Measurements from ENCODE around the gene FA2H. TPM values are rescaled to one million over a fixed set of nuclear protein-coding genes. Genes with fewer than 3 reads are reported as not detected.
A peak's percentile ranks its signal among the peaks of the same experiment; 100 is the strongest.

Gene FA2H
- total RNA-seq, 2 experiments from 2014 or later: not detected

DNA sequence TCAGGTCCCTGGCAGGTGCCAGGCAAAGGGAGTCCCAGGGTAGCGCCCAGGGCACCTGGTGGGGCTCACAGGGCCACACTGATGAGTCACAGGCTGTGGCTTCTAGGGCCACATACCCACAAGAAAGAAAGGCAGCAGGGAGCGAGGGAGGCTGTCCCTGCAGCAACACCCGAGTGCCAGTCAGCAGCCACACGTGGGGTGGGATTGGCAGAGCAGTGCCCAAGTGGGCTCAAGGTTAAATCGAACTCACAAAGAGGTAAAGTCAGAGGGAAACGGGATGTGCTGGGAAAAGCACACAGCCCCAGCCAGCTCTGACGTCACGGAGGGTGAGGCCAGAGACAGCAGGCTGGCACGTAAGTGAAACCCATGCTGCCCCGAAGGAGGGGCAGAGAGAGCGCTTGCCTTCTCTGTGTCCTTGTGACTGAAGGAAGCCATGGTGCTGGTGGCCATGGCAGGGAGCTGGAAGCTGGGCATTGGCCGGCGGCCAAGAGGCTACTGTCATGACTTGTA lies 33.8 kb downstream of the FA2H start:
- Mint-ChIP-seq H3K4me1 (ENCODE audit: low read depth) (no peaks in the 10 kb centered on the region), H3K27me3 (no peaks in the 10 kb centered on the region), H3K9me3 (no peaks in the 10 kb centered on the region), H3K36me3 (ENCODE audit: low read depth) (no peaks in the 10 kb centered on the region), H3K4me3 (no peak overlapping the region), H3K27ac (no peak overlapping the region)
- TF ChIP-seq, protein P1, sequence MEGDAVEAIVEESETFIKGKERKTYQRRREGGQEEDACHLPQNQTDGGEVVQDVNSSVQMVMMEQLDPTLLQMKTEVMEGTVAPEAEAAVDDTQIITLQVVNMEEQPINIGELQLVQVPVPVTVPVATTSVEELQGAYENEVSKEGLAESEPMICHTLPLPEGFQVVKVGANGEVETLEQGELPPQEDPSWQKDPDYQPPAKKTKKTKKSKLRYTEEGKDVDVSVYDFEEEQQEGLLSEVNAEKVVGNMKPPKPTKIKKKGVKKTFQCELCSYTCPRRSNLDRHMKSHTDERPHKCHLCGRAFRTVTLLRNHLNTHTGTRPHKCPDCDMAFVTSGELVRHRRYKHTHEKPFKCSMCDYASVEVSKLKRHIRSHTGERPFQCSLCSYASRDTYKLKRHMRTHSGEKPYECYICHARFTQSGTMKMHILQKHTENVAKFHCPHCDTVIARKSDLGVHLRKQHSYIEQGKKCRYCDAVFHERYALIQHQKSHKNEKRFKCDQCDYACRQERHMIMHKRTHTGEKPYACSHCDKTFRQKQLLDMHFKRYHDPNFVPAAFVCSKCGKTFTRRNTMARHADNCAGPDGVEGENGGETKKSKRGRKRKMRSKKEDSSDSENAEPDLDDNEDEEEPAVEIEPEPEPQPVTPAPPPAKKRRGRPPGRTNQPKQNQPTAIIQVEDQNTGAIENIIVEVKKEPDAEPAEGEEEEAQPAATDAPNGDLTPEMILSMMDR (IDR thresholded peaks at IDR 0.05): no peak
- intact Hi-C loops (cut with micrococcal nuclease): no loop called here
- POLR2A ChIA-PET: no interaction called here
- CTCF ChIA-PET: interaction anchor here (1.0 kb wide), 1 partner anchor 122 kb away, joined by 3 read pairs; no protein-coding TSS in a partner anchor
- peak; percentile 8 for DNase-seq
- ATAC-seq: no peak

DNA sequence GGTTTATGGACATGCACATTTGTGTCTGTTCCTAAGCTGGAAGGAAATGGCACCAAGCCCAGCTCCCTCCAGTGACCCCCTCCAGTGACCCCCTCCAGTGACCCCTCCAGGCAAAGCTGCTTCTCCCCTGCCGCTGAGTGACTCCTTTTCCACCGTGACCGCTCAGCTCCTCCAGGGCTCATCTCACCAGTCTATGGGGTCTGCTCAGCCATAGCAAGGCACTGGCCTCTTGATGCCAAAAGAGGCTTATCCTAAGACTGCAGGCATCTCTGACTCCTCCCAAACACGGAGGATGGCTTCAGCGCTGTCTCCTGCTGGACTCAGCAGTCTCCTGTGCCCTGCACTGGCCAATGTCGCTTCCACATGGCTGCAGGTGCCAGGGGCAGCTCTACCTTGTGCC lies 35.3 kb downstream of the FA2H start:
- intact Hi-C loops (cut with micrococcal nuclease): no loop called here
- H3K4me3 Mint-ChIP-seq: no peak overlapping the region
- CTCF ChIA-PET: interaction anchor here (3.9 kb wide), 1 partner anchor 12 kb away, joined by 21 read pairs; no protein-coding TSS in a partner anchor
- no peak overlapping the region for H3K27ac Mint-ChIP-seq
- POLR2A ChIA-PET: no interaction called here
- H3K4me1 Mint-ChIP-seq (ENCODE audit: low read depth): no peaks in the 10 kb centered on the region
- TF ChIP-seq, protein P1 (IDR thresholded peaks at IDR 0.05): no peak
- no peaks in the 10 kb centered on the region for H3K27me3 Mint-ChIP-seq
- no peaks in the 10 kb centered on the region for H3K9me3 Mint-ChIP-seq
- DNase-seq (no peak), ATAC-seq (no peak)
- H3K36me3 Mint-ChIP-seq (ENCODE audit: low read depth): no peaks in the 10 kb centered on the region

DNA sequence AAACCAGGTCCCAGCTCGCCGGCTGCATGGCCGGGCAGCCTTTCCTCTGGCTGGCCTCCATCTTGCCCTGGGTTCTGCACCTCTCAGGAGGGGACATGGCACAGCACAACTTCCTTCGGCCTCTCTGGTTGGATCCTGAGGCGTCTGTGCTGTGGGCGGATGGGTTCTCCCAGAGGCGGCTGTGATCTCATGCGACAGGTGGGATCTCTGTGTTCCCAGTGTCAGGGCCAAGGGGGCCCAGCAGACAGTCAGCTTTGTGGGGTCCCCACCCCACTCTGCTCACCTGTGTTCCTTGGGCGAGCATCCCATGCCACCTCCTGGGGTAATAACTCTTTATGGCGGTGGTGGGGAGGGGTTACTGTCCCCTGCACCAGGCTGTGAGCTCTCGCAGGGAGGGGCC lies 35.8 kb downstream of the FA2H start:
- ChIA-PET CTCF (interaction anchor here (3.9 kb wide), 1 partner anchor 12 kb away, joined by 21 read pairs; no protein-coding TSS in a partner anchor), POLR2A (interaction anchor here (0.8 kb wide), 1 partner anchor 36 kb away, joined by 3 read pairs; the partner anchor contains the start of gene FA2H)
- ATAC-seq: no peak

DNA sequence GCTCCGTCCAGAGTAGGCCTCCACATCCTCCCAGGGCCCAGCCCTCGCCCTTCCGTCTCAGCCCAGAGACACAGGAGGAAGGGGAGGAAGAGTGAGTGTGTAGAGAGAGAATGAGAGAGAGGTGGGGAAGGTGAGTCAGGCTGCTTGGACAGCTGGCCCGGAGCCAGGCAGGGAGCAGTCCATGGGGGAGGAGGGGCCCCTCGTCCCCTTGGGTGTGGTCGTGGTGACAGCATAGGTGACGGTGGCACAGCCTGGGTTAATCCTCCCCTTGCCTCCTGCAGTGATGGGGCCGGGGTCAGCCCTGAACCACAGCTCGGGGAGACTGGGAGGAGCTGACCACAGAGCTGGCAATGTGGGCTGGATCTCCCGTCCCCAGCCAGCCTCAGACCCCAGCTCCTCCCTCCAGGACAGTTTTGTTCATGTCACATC lies 36.5 kb downstream of the FA2H start:
- TF ChIP-seq, protein P1 (IDR thresholded peaks at IDR 0.05): no peak
- no peak for ATAC-seq
- Mint-ChIP-seq H3K36me3 (ENCODE audit: low read depth) (no peaks in the 10 kb centered on the region), H3K4me1 (ENCODE audit: low read depth) (no peaks in the 10 kb centered on the region), H3K27me3 (no peaks in the 10 kb centered on the region), H3K4me3 (no peak overlapping the region), H3K9me3 (no peaks in the 10 kb centered on the region), H3K27ac (no peak overlapping the region)
- no peak for DNase-seq
- intact Hi-C loops (cut with micrococcal nuclease): no loop called here
- ChIA-PET CTCF (interaction anchor here (3.9 kb wide), 1 partner anchor 11 kb away, joined by 21 read pairs; no protein-coding TSS in a partner anchor), POLR2A (interaction anchor here (0.8 kb wide), 1 partner anchor 37 kb away, joined by 3 read pairs; the partner anchor contains the start of gene FA2H)

More for the DNA sequence above, 35.8 kb downstream of the FA2H start:
- H3K36me3 Mint-ChIP-seq (ENCODE audit: low read depth): no peaks in the 10 kb centered on the region
- H3K4me1 Mint-ChIP-seq (ENCODE audit: low read depth): no peaks in the 10 kb centered on the region
- no peak overlapping the region for H3K4me3 Mint-ChIP-seq
- intact Hi-C loops (cut with micrococcal nuclease): no loop called here
- TF ChIP-seq, protein P1 (IDR thresholded peaks at IDR 0.05): no peak
- no peak for DNase-seq
- no peaks in the 10 kb centered on the region for H3K27me3 Mint-ChIP-seq
- H3K9me3 Mint-ChIP-seq: no peaks in the 10 kb centered on the region
- no peak overlapping the region for H3K27ac Mint-ChIP-seq

DNA sequence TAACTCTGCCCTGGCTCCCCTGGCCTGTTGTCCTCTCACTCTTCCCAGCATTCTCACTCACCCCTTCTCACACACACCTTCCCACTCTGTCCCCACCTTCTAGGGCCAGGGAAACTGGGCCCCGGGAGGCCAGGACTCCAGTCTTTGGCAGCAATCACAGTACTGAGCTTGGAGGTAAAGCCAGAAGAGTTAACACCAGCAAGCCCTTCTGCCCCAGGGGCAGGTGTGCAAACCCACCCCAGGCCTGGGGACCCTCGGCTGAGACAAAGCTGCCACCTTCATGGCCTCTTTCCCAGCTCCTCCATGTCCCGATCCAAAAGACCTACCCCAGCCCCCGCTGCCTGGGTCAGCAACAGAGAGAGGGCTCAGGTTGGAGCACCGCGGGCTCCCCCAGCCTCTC lies 37.1 kb downstream of the FA2H start:
- no peak overlapping the region for H3K27ac Mint-ChIP-seq
- no peaks in the 10 kb centered on the region for H3K27me3 Mint-ChIP-seq
- intact Hi-C loops (cut with micrococcal nuclease): no loop called here
- no peaks in the 10 kb centered on the region for H3K4me1 Mint-ChIP-seq (ENCODE audit: low read depth)
- CTCF ChIA-PET: interaction anchor here (3.9 kb wide), 1 partner anchor 10 kb away, joined by 21 read pairs; no protein-coding TSS in a partner anchor
- no peak for DNase-seq
- no peaks in the 10 kb centered on the region for H3K9me3 Mint-ChIP-seq
- TF ChIP-seq, protein P1 (IDR thresholded peaks at IDR 0.05): no peak
- no peak overlapping the region for H3K4me3 Mint-ChIP-seq
- no peaks in the 10 kb centered on the region for H3K36me3 Mint-ChIP-seq (ENCODE audit: low read depth)
- POLR2A ChIA-PET: no interaction called here
- no peak for ATAC-seq

Data from activated CD8-positive, alpha-beta T cell treated with anti-CD3 and anti-CD28 coated beads for 36 hours (primary cell).